Upper lobe of left lung (tissue), 4 donors: ENCODE measurements around the gene SIRT4.
"Not testable (repeated sequence)": the region's sequence is repeated elsewhere in the genome, so short reads cannot be mapped to it uniquely, and the experiment has no call there.

ENCODE experiments used
- EP300 ChIP-seq, 4 donors: sonication (generic); formaldehyde crosslinking; IDR thresholded peaks; one replicate each; pipeline ENCODE4 v1.5.1; 2017; ENCODE audit warnings: antibody characterized with exemption in 4 of 4, control low read depth in 2 of 4
- POLR2A ChIP-seq, 4 donors: fragments of 450-650 bp; IDR thresholded peaks; one replicate each; pipeline ENCODE4 v1.5.1; 2016 to 2017; ENCODE audit warnings: antibody characterized with exemption in 4 of 4, mild to moderate bottlenecking in 2 of 4
- POLR2AphosphoS5 ChIP-seq, 2 donors: sonication (generic); formaldehyde crosslinking; IDR thresholded peaks; one replicate each; pipeline ENCODE4 v1.5.1; 2017; ENCODE audit warnings: antibody characterized with exemption in 2 of 2
- TF ChIP-seq, protein P1 (sequence below), 6 experiments: fragments of 450-650 bp in 4 of 6; fragments of 200-600 bp in 2 of 6; sonication (generic) in 2 of 6; IDR thresholded peaks; one replicate each; pipeline ENCODE4 v1.5.1; 2016 to 2019; ENCODE audit warnings: antibody characterized with exemption in 6 of 6

DNA sequence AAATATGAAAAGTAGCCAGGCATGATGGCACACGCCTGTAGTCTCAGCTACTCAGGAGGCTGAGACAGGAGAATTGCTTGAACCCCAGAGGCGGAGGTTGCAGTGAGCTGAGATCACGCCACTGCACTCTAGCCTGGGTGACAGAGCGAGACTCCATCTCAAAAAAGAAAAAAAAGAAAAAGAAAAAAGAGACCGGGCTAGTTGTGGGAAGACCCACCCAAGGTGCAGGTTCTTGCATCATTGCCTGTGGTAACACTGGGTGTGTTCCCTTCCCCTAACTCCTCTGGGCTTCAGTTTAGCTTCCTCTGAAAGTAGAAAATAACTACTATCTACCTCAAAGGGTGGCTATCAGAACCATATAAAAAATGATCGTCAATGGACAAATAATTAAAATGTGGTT, 48.8 kb upstream of the SIRT4 start:
- TF ChIP-seq, protein P1, sequence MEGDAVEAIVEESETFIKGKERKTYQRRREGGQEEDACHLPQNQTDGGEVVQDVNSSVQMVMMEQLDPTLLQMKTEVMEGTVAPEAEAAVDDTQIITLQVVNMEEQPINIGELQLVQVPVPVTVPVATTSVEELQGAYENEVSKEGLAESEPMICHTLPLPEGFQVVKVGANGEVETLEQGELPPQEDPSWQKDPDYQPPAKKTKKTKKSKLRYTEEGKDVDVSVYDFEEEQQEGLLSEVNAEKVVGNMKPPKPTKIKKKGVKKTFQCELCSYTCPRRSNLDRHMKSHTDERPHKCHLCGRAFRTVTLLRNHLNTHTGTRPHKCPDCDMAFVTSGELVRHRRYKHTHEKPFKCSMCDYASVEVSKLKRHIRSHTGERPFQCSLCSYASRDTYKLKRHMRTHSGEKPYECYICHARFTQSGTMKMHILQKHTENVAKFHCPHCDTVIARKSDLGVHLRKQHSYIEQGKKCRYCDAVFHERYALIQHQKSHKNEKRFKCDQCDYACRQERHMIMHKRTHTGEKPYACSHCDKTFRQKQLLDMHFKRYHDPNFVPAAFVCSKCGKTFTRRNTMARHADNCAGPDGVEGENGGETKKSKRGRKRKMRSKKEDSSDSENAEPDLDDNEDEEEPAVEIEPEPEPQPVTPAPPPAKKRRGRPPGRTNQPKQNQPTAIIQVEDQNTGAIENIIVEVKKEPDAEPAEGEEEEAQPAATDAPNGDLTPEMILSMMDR (IDR thresholded peaks at IDR 0.05) = not testable (repeated sequence)
- not testable (repeated sequence) for TF ChIP-seq POLR2A, EP300 (IDR thresholded peaks at IDR 0.05)
- TF ChIP-seq POLR2AphosphoS5 (IDR thresholded peaks at IDR 0.05) = peak in 1 of 2 donors; percentile 18
